Epithelial cell of esophagus (primary cell): ENCODE measurements around the gene PMM2.
A peak's percentile ranks its signal among the peaks of the same experiment; 100 is the strongest.
"Not testable (repeated sequence)": the region's sequence is repeated elsewhere in the genome, so short reads cannot be mapped to it uniquely, and the experiment has no call there.

Source experiments
- DNase-seq: peaks from one replicate; pipeline ENCODE4 v3.0.0; 2010; ENCODE audit warnings: low read depth
- H3K4me3 ChIP-seq: 2 replicates; pipeline ENCODE4 v1.5.1; 2011; ENCODE audit warnings: mild to moderate bottlenecking, low read length, control low read depth
- TF ChIP-seq, protein P1 (sequence below): IDR thresholded peaks from 2 replicates; pipeline ENCODE4 v1.5.1; 2011; ENCODE audit warnings: low read depth, mild to moderate bottlenecking, low read length, control low read depth, inconsistent platforms; ENCODE audit not compliant: insufficient read depth; ENCODE audit errors: missing control alignments

Gene PMM2

GRCh38 chr16:8868416-8869211 lies 71.0 kb downstream of the PMM2 start, which contains the start of gene CARHSP1:
TSS of gene CARHSP1 (minus strand) at chr16:8869006. CDS start at chr16:8859328, 9,678 bp downstream.
- H3K4me3 ChIP-seq, result peak within 1 kb of the TSS; percentile 68
- TF ChIP-seq, protein P1, sequence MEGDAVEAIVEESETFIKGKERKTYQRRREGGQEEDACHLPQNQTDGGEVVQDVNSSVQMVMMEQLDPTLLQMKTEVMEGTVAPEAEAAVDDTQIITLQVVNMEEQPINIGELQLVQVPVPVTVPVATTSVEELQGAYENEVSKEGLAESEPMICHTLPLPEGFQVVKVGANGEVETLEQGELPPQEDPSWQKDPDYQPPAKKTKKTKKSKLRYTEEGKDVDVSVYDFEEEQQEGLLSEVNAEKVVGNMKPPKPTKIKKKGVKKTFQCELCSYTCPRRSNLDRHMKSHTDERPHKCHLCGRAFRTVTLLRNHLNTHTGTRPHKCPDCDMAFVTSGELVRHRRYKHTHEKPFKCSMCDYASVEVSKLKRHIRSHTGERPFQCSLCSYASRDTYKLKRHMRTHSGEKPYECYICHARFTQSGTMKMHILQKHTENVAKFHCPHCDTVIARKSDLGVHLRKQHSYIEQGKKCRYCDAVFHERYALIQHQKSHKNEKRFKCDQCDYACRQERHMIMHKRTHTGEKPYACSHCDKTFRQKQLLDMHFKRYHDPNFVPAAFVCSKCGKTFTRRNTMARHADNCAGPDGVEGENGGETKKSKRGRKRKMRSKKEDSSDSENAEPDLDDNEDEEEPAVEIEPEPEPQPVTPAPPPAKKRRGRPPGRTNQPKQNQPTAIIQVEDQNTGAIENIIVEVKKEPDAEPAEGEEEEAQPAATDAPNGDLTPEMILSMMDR, result no peak
- DNase-seq, result peak; percentile 92

- no peak for DNase-seq
- TF ChIP-seq, protein P1, result no peak
- H3K4me3 ChIP-seq, result peak overlapping the region; percentile 24
These were observed 71.8 kb downstream of the PMM2 start for GRCh38 chr16:8869212-8869987.

GRCh38 chr16:8869988-8870241 lies 72.3 kb downstream of the PMM2 start:
- not testable (repeated sequence) for H3K4me3 ChIP-seq, DNase-seq

DNA sequence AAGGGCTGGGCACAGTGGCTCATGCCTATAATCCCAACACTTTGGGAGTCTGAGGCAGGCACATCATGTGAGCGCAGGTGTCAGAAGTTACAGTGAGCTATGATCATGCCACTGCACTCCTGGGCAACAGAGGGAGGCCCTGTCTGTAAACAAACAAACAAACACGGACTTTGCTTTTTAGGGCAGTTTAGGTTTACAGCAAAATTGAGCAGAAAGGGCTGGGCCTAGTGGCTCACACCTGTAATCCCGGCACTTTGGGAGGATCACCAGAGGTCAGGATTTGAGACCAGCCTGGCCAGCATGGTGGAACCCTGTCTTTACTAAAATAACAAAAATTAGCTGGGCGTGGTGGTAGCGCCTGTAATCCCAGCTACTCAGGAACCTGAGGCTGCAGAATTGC lies 74.4 kb downstream of the PMM2 start:
- no peak overlapping the region for H3K4me3 ChIP-seq
- TF ChIP-seq, protein P1, result no peak
- no peak for DNase-seq

GRCh38 chr16:8872967-8873865 lies 75.6 kb downstream of the PMM2 start:
- DNase-seq, result no peak

DNA sequence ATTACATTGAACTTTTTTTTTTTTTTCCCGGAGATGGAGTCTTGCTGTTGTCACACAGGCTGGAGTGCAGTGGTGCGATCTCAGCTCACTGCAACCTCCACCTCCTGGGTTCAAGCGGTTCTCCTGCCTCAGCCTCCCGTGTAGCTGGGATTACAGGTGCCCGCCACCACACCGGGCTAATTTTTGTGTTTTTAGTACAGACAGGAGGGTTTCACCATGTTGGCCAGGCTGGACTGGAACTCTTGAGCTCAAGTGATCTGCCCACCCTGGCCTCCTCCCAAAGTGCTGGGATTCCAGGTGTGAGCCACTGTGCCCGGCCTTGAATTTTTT lies 76.2 kb downstream of the PMM2 start:
- H3K4me3 ChIP-seq, DNase-seq: not testable (repeated sequence)

More at GRCh38 chr16:8872967-8873865, 75.6 kb downstream of the PMM2 start:
- TF ChIP-seq, protein P1, result peak; percentile 14
- no peak overlapping the region for H3K4me3 ChIP-seq

GRCh38 chr16:8874388-8874787 lies 76.7 kb downstream of the PMM2 start:
- no peak for DNase-seq
- no peak overlapping the region for H3K4me3 ChIP-seq
- TF ChIP-seq, protein P1, result no peak

- not testable (repeated sequence) for H3K4me3 ChIP-seq, DNase-seq
These were observed 77.7 kb downstream of the PMM2 start for GRCh38 chr16:8875317-8875716.
